ENCODE data around the gene CCDC88B.

Gene CCDC88B

GRCh38 chr11:64316672-64317324 lies 23.2 kb upstream of the CCDC88B start:
- peak overlapping the region; percentile 97 for H3K4me3 ChIP-seq (replicated peaks; ENCODE audit: low read depth, low read length)
- peak; percentile 59 for DNase-seq (ENCODE audit: extremely low read depth, insufficient read length)
- TF ChIP-seq CTCF (IDR thresholded peaks at IDR 0.05; ENCODE audit: insufficient read depth, low read length, poor library complexity, severe bottlenecking) = peak; percentile 28
- H3K36me3 ChIP-seq (ENCODE audit: control insufficient read depth, insufficient read depth, low read length) = peaks cover 24% of the 10 kb centered on the region
- no peaks in the 10 kb centered on the region for H3K27me3 ChIP-seq (replicated peaks; ENCODE audit: control insufficient read depth, insufficient read depth, low read length)

- H3K36me3 ChIP-seq (ENCODE audit: control insufficient read depth, insufficient read depth, low read length) = peaks cover 25% of the 10 kb centered on the region
- DNase-seq (ENCODE audit: extremely low read depth, insufficient read length) = peak; percentile 93
- peak within 1 kb of the TSS; percentile 97 for H3K4me3 ChIP-seq (replicated peaks; ENCODE audit: low read depth, low read length)
- H3K27me3 ChIP-seq (replicated peaks; ENCODE audit: control insufficient read depth, insufficient read depth, low read length) = no peaks in the 10 kb centered on the region
- TF ChIP-seq CTCF (IDR thresholded peaks at IDR 0.05; ENCODE audit: insufficient read depth, low read length, poor library complexity, severe bottlenecking) = no peak
Observed at GRCh38 chr11:64317325-64317960, 22.6 kb upstream of the CCDC88B start, which contains the start of gene TRMT112. Gene TRMT112, minus strand, starts transcription at chr11:64317559. Its CDS starts 33 bp downstream, at chr11:64317526.

GRCh38 chr11:64317961-64318765 lies 21.8 kb upstream of the CCDC88B start, which contains the start of gene PRDX5:
Gene PRDX5, plus strand, starts transcription at chr11:64318121. Its CDS starts 95 bp downstream, at chr11:64318216.
- Histone ChIP-seq H3K27me3 (replicated peaks; ENCODE audit: control insufficient read depth, insufficient read depth, low read length) (no peaks in the 10 kb centered on the region), H3K4me3 (replicated peaks; ENCODE audit: low read depth, low read length) (peak within 1 kb of the TSS; percentile 97), H3K36me3 (ENCODE audit: control insufficient read depth, insufficient read depth, low read length) (peaks cover 30% of the 10 kb centered on the region)
- peak; percentile 98 for DNase-seq (ENCODE audit: extremely low read depth, insufficient read length)
- peak; percentile 40 for TF ChIP-seq CTCF (IDR thresholded peaks at IDR 0.05; ENCODE audit: insufficient read depth, low read length, poor library complexity, severe bottlenecking)

GRCh38 chr11:64318766-64319761 lies 20.9 kb upstream of the CCDC88B start:
- peaks cover 28% of the 10 kb centered on the region for H3K36me3 ChIP-seq (ENCODE audit: control insufficient read depth, insufficient read depth, low read length)
- TF ChIP-seq CTCF (IDR thresholded peaks at IDR 0.05; ENCODE audit: insufficient read depth, low read length, poor library complexity, severe bottlenecking) = no peak

GRCh38 chr11:64320556-64320955 lies 19.4 kb upstream of the CCDC88B start:
- no peak for DNase-seq (ENCODE audit: extremely low read depth, insufficient read length)
- no peak overlapping the region for H3K4me3 ChIP-seq (replicated peaks; ENCODE audit: low read depth, low read length)
- TF ChIP-seq CTCF (IDR thresholded peaks at IDR 0.05; ENCODE audit: insufficient read depth, low read length, poor library complexity, severe bottlenecking) = no peak
- peaks cover 21% of the 10 kb centered on the region for H3K36me3 ChIP-seq (ENCODE audit: control insufficient read depth, insufficient read depth, low read length)
- no peaks in the 10 kb centered on the region for H3K27me3 ChIP-seq (replicated peaks; ENCODE audit: control insufficient read depth, insufficient read depth, low read length)

More at GRCh38 chr11:64318766-64319761, 20.9 kb upstream of the CCDC88B start:
- peak overlapping the region; percentile 97 for H3K4me3 ChIP-seq (replicated peaks; ENCODE audit: low read depth, low read length)
- DNase-seq (ENCODE audit: extremely low read depth, insufficient read length) = no peak
- H3K27me3 ChIP-seq (replicated peaks; ENCODE audit: control insufficient read depth, insufficient read depth, low read length) = no peaks in the 10 kb centered on the region

All from GM06990 (cell line).